ENCODE measurements around the gene WDR7.

The WDR7 gene

DNA sequence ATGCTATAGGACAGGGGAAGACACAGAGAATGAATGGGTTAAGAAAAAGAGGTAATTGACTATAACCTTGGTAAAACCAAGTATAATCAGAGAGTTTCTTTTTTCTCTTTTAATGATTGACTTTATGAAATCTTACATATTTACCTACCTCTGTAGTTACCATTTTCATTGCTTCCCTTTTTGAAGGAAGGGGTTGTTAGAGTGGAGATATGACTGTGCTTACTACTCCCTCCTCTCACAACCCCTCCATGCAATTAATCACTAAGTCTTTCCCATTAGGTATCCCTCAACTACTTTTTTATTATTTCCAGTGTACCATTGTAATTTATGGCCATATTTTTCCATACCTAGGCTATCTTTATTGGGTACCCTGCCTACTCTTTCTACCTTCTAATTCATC lies 71.4 kb downstream of the WDR7 start:
- Histone ChIP-seq H3K4me3 (ENCODE audit: extremely low read depth, insufficient read depth, low read length, poor library complexity, severe bottlenecking) (no peak overlapping the region), H3K36me3 (ENCODE audit: control insufficient read depth, insufficient read depth, low read length) (no peaks in the 10 kb centered on the region), H3K4me1 (ENCODE audit: control insufficient read depth, insufficient read depth, low read length, poor library complexity, severe bottlenecking) (no peaks in the 10 kb centered on the region), H3K9me3 (ENCODE audit: control insufficient read depth, low read length) (no peaks in the 10 kb centered on the region), H3K27ac (ENCODE audit: low read depth, low read length, severe bottlenecking) (no peak overlapping the region)

DNA sequence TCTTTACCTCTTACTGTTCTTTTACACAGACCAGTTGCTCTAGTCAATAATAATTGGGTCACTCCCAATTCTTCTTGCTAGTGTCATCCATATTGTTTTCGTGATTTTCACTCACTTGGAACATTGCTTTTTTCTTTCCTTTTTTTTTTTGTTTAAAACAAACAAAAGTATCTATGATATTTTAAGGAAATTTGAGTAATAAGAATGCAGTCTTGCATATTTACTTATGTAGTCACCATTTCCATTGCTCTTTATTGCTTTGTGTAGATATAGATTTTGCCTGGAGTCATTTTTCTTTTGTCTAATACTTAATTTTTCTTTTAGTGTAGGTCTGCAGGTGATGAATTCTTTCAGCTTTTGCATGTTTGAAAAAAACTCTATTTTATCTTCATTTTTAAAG lies 71.9 kb downstream of the WDR7 start:
- WGBS, 2 experiments (ENCODE audit: insufficient coverage in 2 of 2), result 83% methylated on average over 1 of the region's 1 CpG; no CpG with 5 or more reads in 1 of the 2 experiments
- H3K4me3 ChIP-seq (ENCODE audit: extremely low read depth, insufficient read depth, low read length, poor library complexity, severe bottlenecking), result no peak overlapping the region
- no peaks in the 10 kb centered on the region for H3K9me3 ChIP-seq (ENCODE audit: control insufficient read depth, low read length)
- H3K27ac ChIP-seq (ENCODE audit: low read depth, low read length, severe bottlenecking), result no peak overlapping the region
- no peaks in the 10 kb centered on the region for H3K36me3 ChIP-seq (ENCODE audit: control insufficient read depth, insufficient read depth, low read length)
- H3K4me1 ChIP-seq (ENCODE audit: control insufficient read depth, insufficient read depth, low read length, poor library complexity, severe bottlenecking), result no peaks in the 10 kb centered on the region

DNA sequence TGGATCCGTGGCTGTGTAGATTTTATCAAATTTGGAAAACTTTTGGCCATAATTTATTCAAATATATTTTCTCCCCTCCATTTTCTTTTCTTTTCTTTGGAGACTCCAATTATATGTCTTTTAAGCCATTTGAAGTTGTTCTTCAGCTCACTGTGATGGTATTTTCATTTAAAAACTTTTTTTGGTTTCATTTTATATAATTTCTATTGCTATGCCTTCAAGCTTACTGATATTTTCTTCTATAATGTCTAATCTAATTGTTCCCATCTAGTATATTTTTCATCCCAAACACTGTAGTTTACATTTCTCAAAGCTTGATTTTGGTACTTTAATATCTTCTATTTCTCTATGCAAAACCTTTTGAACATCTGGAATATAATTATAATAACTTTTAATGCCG lies 72.5 kb downstream of the WDR7 start:
- no peak overlapping the region for H3K4me3 ChIP-seq (ENCODE audit: extremely low read depth, insufficient read depth, low read length, poor library complexity, severe bottlenecking)

DNA sequence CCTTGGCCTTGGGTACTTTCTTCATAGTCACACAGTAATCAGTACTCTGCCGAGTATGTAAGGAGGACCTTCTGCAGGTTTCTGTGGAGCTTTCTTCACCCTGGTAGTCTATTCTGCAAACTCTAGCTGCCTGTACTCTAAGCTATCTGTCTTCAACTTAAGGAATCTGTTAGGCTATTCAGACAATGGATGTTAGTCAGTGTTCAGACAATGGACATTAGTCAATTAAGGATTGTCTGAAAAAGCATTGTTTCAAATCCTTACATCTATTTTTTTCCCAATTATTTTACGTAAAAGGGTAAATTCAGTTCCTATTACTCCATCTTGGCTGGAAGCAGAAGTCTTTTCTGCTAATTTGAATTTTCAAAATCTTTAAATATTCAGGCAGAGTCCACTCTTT lies 75.7 kb downstream of the WDR7 start:
- 83 to 88% methylated on average over 1 to 2 of the region's 2 CpGs for WGBS, 2 experiments (ENCODE audit: insufficient coverage in 2 of 2)
- Histone ChIP-seq H3K9me3 (ENCODE audit: control insufficient read depth, low read length) (no peaks in the 10 kb centered on the region), H3K4me1 (ENCODE audit: control insufficient read depth, insufficient read depth, low read length, poor library complexity, severe bottlenecking) (no peaks in the 10 kb centered on the region), H3K27ac (ENCODE audit: low read depth, low read length, severe bottlenecking) (no peak overlapping the region), H3K4me3 (ENCODE audit: extremely low read depth, insufficient read depth, low read length, poor library complexity, severe bottlenecking) (no peak overlapping the region), H3K36me3 (ENCODE audit: control insufficient read depth, insufficient read depth, low read length) (no peaks in the 10 kb centered on the region)

More for the DNA sequence above, 72.5 kb downstream of the WDR7 start:
- H3K27ac ChIP-seq (ENCODE audit: low read depth, low read length, severe bottlenecking), result no peak overlapping the region
- WGBS, 2 experiments (ENCODE audit: insufficient coverage in 2 of 2), result no CpG with 5 or more reads among the region's 2 CpGs
- no peaks in the 10 kb centered on the region for H3K36me3 ChIP-seq (ENCODE audit: control insufficient read depth, insufficient read depth, low read length)
- no peaks in the 10 kb centered on the region for H3K4me1 ChIP-seq (ENCODE audit: control insufficient read depth, insufficient read depth, low read length, poor library complexity, severe bottlenecking)
- H3K9me3 ChIP-seq (ENCODE audit: control insufficient read depth, low read length), result no peaks in the 10 kb centered on the region

DNA sequence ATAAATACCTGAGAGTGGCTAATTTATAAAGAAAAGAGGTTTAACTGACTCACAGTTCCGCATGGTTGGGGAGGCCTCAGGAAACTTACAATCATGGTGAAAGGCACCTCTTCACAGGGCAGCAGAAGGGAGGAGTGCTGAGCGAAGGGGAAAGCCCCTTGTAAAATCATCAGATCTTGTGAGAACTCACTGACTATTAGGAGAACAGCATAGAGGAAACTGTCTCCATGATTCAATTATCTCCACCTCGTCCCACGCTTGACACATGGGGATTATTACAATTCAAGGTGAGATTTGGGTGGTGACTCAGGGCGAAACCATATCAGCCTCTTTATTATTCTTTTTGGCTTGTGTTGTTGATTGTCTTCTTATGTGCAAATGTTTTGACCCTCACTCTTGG lies 76.2 kb downstream of the WDR7 start:
- 80% methylated on average over 1 to 2 of the region's 5 CpGs for WGBS, 2 experiments (ENCODE audit: insufficient coverage in 2 of 2)
- Histone ChIP-seq H3K4me1 (ENCODE audit: control insufficient read depth, insufficient read depth, low read length, poor library complexity, severe bottlenecking) (no peaks in the 10 kb centered on the region), H3K27ac (ENCODE audit: low read depth, low read length, severe bottlenecking) (no peak overlapping the region), H3K4me3 (ENCODE audit: extremely low read depth, insufficient read depth, low read length, poor library complexity, severe bottlenecking) (no peak overlapping the region), H3K9me3 (ENCODE audit: control insufficient read depth, low read length) (no peaks in the 10 kb centered on the region), H3K36me3 (ENCODE audit: control insufficient read depth, insufficient read depth, low read length) (no peaks in the 10 kb centered on the region)

DNA sequence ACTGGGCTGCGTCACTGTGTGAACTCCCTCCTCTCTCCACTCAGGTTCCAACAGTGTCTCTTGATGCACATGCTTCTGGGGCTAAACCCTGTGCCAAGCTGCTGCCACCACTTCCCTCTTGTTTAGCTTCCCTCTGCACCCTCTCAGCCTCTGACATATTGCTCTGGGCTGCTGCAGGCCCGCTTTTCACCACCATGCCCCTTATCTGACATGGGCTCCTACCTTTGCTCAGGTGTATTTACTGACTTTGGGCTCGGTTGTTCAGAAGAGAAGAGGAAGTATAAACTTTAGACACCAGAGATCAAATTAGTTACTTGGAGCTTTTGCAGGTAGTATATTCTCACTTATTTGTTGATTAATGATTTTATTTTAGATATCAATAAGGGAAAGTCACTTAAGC lies 77.6 kb downstream of the WDR7 start:
- Histone ChIP-seq H3K4me3 (ENCODE audit: extremely low read depth, insufficient read depth, low read length, poor library complexity, severe bottlenecking) (no peak overlapping the region), H3K4me1 (ENCODE audit: control insufficient read depth, insufficient read depth, low read length, poor library complexity, severe bottlenecking) (no peaks in the 10 kb centered on the region), H3K9me3 (ENCODE audit: control insufficient read depth, low read length) (no peaks in the 10 kb centered on the region), H3K36me3 (ENCODE audit: control insufficient read depth, insufficient read depth, low read length) (no peaks in the 10 kb centered on the region), H3K27ac (ENCODE audit: low read depth, low read length, severe bottlenecking) (no peak overlapping the region)
- 100% methylated on average over 1 of the region's 3 CpGs for WGBS, 2 experiments (ENCODE audit: insufficient coverage in 2 of 2)

DNA sequence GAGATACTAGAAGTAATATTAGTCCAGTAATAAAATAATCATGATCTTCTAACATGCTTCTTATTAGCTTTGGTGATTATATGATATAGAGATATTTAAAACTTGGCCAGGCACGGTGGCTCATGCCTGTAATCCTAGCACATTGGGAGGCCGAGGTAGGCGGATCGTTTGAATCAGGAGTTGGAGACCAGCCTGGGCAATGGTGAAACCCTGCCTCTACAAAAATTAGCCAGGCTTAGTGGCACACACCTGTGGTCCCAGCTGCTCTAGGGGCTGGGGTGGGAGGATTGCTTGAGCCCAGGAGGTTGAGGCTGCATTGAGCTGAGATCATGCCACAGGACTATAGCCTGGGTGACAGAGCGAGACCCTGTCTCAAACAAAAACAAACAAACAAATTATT lies 87.0 kb downstream of the WDR7 start:
- no peaks in the 10 kb centered on the region for H3K4me1 ChIP-seq (ENCODE audit: control insufficient read depth, insufficient read depth, low read length, poor library complexity, severe bottlenecking)

DNA sequence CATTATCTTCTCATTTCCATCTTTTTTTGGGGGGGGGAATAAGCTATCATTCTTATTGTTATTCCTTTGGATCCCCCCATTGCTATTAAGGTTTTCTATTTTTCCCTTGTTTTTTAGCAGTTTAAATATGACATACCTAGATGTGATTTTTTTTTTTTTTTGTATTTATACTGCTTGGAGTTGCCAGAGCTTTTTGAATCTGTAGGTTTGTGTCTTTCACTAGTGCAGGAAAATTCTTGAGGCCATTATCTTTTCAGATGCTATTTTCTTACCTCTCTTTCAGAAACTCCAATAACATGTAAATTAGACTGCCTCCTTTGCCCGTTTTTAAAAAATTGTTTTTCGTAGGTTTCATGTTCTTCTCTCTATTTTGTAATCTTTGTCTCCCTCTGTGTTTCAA lies 88.6 kb downstream of the WDR7 start:
- H3K4me1 ChIP-seq (ENCODE audit: control insufficient read depth, insufficient read depth, low read length, poor library complexity, severe bottlenecking), result no peaks in the 10 kb centered on the region
- no CpG with 5 or more reads among the region's 2 CpGs for WGBS, 2 experiments (ENCODE audit: insufficient coverage in 2 of 2)
- H3K27ac ChIP-seq (ENCODE audit: low read depth, low read length, severe bottlenecking), result no peak overlapping the region
- H3K9me3 ChIP-seq (ENCODE audit: control insufficient read depth, low read length), result no peaks in the 10 kb centered on the region
- no peaks in the 10 kb centered on the region for H3K36me3 ChIP-seq (ENCODE audit: control insufficient read depth, insufficient read depth, low read length)
- no peak overlapping the region for H3K4me3 ChIP-seq (ENCODE audit: extremely low read depth, insufficient read depth, low read length, poor library complexity, severe bottlenecking)

More for the DNA sequence above, 87.0 kb downstream of the WDR7 start:
- no peak overlapping the region for H3K27ac ChIP-seq (ENCODE audit: low read depth, low read length, severe bottlenecking)
- 87 to 97% methylated on average over 4 of the region's 5 CpGs for WGBS, 2 experiments (ENCODE audit: insufficient coverage in 2 of 2)
- H3K36me3 ChIP-seq (ENCODE audit: control insufficient read depth, insufficient read depth, low read length), result no peaks in the 10 kb centered on the region
- H3K4me3 ChIP-seq (ENCODE audit: extremely low read depth, insufficient read depth, low read length, poor library complexity, severe bottlenecking), result no peak overlapping the region
- no peaks in the 10 kb centered on the region for H3K9me3 ChIP-seq (ENCODE audit: control insufficient read depth, low read length)

DNA sequence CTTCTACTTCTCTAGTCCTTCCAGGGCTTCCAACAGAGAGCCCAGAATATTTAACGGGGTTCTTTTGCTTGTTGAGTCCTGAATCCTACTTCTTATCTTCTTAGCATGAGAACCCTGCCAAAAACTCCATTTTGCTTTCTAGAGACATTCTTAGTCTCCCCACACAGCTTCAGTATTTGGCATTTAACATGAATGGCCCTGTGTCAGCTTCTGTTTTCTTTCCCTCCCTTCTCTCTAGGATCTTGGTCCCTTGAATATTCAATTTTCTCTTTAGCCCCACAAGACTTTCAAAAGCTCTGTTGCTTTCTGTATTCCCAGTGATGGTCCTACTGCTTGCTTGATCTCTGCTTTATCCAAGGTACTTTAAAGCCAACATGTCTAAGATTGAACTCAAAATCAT lies 89.5 kb downstream of the WDR7 start:
- 65 to 75% methylated on average over 1 of the region's 1 CpG for WGBS, 2 experiments (ENCODE audit: insufficient coverage in 2 of 2)
- H3K4me3 ChIP-seq (ENCODE audit: extremely low read depth, insufficient read depth, low read length, poor library complexity, severe bottlenecking), result no peak overlapping the region
- no peaks in the 10 kb centered on the region for H3K4me1 ChIP-seq (ENCODE audit: control insufficient read depth, insufficient read depth, low read length, poor library complexity, severe bottlenecking)
- no peaks in the 10 kb centered on the region for H3K36me3 ChIP-seq (ENCODE audit: control insufficient read depth, insufficient read depth, low read length)
- H3K9me3 ChIP-seq (ENCODE audit: control insufficient read depth, low read length), result no peaks in the 10 kb centered on the region
- no peak overlapping the region for H3K27ac ChIP-seq (ENCODE audit: low read depth, low read length, severe bottlenecking)

DNA sequence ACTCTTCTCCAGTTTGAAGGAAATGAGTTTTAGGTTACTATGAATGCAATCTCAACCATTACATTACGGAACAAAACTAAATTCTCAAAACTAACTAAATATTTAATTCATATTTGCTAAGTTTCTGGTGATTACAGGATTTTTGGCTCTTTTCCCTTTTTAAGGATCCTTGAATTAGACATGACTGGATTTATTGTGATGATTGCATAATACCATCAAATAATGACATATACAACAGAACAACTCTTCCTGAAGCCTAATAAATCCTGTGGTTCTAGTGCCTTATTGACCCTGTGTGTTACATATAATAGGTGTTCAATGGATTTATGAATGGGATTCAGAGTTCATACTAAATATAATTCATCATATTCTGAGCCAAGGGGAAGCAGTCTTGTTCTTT lies 90.5 kb downstream of the WDR7 start:
- Histone ChIP-seq H3K27ac (ENCODE audit: low read depth, low read length, severe bottlenecking) (no peak overlapping the region), H3K4me1 (ENCODE audit: control insufficient read depth, insufficient read depth, low read length, poor library complexity, severe bottlenecking) (no peaks in the 10 kb centered on the region), H3K36me3 (ENCODE audit: control insufficient read depth, insufficient read depth, low read length) (no peaks in the 10 kb centered on the region), H3K9me3 (ENCODE audit: control insufficient read depth, low read length) (no peaks in the 10 kb centered on the region), H3K4me3 (ENCODE audit: extremely low read depth, insufficient read depth, low read length, poor library complexity, severe bottlenecking) (no peak overlapping the region)
- no CpG with 5 or more reads among the region's 1 CpG for whole genome bisulfite sequencing, 2 experiments (ENCODE audit: insufficient coverage in 2 of 2)

DNA sequence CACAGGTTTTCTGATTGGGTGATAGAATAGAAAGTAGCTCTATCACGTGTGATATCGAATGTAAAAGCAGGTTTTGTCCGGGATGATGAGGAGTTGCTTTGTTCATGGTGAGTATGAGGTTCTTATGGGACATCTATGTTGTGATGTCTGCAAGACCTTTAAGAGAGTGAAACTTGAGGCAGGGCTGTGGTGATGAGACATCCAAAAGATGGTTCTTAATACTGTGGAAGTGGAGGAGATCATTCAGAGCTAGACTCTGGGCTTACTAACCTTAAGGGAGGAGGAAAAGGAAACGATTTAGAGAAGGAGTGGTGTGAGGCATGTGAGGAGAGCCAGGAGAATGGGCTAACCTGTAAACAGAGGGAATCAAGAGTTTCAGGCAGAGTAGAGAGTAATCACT lies 92.0 kb downstream of the WDR7 start:
- Histone ChIP-seq H3K27ac (ENCODE audit: low read depth, low read length, severe bottlenecking) (no peak overlapping the region), H3K9me3 (ENCODE audit: control insufficient read depth, low read length) (no peaks in the 10 kb centered on the region), H3K4me3 (ENCODE audit: extremely low read depth, insufficient read depth, low read length, poor library complexity, severe bottlenecking) (no peak overlapping the region), H3K36me3 (ENCODE audit: control insufficient read depth, insufficient read depth, low read length) (no peaks in the 10 kb centered on the region), H3K4me1 (ENCODE audit: control insufficient read depth, insufficient read depth, low read length, poor library complexity, severe bottlenecking) (no peaks in the 10 kb centered on the region)
- WGBS, 2 experiments (ENCODE audit: insufficient coverage in 2 of 2), result 87 to 92% methylated on average over 4 of the region's 4 CpGs
